Measurements from ENCODE around the gene DAO.

Gene DAO

DNA sequence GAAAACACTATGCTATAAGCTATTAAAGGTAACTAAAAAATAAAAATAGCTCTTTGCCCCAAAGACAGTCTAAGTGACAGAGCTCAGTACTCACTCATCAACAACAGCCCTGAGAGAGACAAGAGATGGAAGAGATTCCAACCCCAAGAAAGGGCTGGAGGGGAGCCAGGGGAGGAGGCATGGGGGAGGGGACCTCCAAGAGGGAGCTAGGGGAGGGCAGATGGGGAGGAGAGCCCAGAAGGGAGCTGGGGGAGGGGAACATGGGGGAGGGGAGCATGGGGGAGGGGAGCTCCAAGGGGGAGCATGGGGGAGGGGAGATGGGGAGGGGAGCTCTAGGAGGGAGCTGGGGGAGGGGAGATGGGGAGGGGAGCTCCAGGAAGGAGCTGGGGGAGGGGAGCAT lies 30.2 kb upstream of the DAO start:
- DNase-seq (ENCODE audit: low read depth, low spot score): peak; percentile 24
- in situ Hi-C loops (cut with HindIII; ENCODE audit: low sequenced_read_pairs): no loop called here
- TF ChIP-seq, protein P1, sequence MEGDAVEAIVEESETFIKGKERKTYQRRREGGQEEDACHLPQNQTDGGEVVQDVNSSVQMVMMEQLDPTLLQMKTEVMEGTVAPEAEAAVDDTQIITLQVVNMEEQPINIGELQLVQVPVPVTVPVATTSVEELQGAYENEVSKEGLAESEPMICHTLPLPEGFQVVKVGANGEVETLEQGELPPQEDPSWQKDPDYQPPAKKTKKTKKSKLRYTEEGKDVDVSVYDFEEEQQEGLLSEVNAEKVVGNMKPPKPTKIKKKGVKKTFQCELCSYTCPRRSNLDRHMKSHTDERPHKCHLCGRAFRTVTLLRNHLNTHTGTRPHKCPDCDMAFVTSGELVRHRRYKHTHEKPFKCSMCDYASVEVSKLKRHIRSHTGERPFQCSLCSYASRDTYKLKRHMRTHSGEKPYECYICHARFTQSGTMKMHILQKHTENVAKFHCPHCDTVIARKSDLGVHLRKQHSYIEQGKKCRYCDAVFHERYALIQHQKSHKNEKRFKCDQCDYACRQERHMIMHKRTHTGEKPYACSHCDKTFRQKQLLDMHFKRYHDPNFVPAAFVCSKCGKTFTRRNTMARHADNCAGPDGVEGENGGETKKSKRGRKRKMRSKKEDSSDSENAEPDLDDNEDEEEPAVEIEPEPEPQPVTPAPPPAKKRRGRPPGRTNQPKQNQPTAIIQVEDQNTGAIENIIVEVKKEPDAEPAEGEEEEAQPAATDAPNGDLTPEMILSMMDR (IDR thresholded peaks at IDR 0.05; ENCODE audit: low read depth, low read length): no peak
- H3K4me3 ChIP-seq (ENCODE audit: low read depth, low read length): no peak overlapping the region

DNA sequence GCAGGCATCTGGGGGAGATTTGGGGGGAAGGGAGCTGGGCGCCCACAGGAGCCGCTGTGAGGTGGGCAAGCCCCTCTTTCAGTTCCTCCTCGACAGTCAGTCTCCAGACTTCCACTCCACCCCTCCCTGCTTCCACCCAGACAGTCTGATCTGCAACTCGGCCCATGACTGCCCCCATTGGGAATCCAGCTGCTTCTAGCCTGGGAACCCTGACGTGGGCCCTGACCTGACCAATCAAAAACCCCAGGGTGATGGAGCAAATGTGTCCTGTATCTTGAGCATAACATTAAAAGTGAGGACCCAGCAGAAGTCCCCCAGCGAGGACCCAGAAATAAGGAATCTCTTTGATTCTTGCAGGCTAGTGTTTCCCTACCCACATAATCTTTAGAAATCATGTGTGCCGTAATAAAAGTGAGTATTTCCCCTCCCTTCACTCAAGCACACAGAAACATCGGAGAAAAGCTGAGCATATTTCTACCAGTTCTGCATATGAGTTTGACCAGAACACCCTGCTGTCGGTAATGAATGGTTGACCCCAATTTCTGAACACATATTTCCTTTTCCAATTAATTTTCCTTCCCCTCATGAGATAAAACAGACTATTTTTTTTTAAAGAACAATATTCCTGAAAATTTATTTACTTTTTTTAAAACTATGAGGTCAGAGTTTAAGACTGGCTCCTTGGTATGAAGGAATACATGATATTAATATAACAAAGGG lies 28.9 kb upstream of the DAO start:
- no peak overlapping the region for H3K4me3 ChIP-seq (ENCODE audit: low read depth, low read length)
- TF ChIP-seq, protein P1 (IDR thresholded peaks at IDR 0.05; ENCODE audit: low read depth, low read length): peak; percentile 16
- peak; percentile 81 for DNase-seq (ENCODE audit: low read depth, low spot score)
- in situ Hi-C loops (cut with HindIII; ENCODE audit: low sequenced_read_pairs): no loop called here

DNA sequence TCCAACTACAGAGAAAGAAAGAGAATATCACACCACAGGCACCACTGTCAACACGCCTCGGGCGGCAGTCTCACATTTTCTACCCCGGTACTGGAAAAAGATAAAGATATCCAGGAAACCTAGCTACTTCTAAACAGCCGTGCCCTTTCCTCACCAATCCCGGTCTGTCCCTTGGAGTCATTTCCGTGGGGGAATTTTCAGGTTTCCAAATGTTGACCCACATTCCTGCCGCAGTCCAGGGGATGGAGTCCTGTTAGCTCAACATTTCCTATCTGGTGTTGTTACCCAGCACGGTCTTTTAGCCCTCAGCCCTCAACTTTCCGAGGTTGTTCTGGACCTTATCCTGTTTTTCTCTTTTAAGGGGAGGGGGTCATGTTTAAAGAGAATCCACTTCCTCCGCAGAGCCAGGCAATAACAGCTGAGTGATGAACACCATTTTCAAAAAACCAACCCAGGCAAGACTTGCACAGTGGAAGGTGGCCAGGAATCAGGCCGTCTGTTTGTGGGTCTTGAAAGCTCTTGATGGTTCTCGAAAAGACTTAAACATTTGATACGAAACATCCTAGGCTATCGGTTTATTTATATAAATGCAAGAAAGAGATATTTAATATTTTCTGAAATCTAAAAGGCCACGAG lies 27.1 kb upstream of the DAO start:
- H3K4me3 ChIP-seq (ENCODE audit: low read depth, low read length): no peak overlapping the region
- TF ChIP-seq, protein P1 (IDR thresholded peaks at IDR 0.05; ENCODE audit: low read depth, low read length): no peak
- in situ Hi-C loops (cut with HindIII; ENCODE audit: low sequenced_read_pairs): no loop called here
- DNase-seq (ENCODE audit: low read depth, low spot score): no peak

DNA sequence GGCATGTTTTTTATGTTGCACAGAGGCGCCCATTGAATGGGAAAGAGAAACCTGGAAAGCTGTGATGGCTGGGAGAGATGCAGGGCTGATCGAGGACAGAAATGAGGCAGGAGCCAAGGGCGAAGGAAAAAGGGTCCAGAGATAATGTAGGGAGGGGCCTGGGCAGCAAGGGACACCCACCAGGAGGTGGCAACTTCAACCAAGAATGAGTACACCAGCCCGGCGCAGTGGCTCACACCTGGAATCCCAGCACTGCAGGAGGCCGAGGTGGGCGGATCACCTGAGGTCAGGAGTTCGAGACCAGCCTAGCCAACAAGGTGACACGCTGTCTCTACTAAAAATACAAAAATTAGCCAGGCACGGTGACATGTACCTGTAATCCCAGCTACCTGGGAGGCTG lies 26.5 kb upstream of the DAO start:
- TF ChIP-seq, protein P1 (IDR thresholded peaks at IDR 0.05; ENCODE audit: low read depth, low read length): no peak
- in situ Hi-C loops (cut with HindIII; ENCODE audit: low sequenced_read_pairs): no loop called here
- no peak overlapping the region for H3K4me3 ChIP-seq (ENCODE audit: low read depth, low read length)

DNA sequence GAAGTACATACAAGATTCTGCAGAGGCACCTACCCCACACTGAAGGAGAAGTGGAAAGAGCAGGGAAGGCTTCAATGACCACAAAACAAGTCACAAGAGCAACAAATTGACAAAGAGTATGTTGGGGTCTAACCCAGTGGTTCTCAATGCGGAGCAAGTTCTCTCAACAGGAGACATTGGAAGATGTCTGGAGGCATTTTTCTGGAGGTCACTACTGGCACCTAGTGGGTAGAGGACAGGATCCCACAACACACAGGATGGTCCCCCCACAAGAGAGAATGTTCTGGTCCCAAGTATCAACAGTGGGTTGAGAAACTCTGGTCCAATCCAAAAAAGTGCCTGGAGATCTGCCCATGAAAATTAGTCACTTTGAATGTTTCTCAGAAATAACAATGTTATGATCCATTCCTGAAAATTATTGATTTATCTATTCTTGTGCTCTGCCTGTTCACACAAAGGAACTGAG lies 25.9 kb upstream of the DAO start:
- DNase-seq (ENCODE audit: low read depth, low spot score): peak; percentile 92
- TF ChIP-seq, protein P1 (IDR thresholded peaks at IDR 0.05; ENCODE audit: low read depth, low read length): peak; percentile 47
- H3K4me3 ChIP-seq (ENCODE audit: low read depth, low read length): peak overlapping the region; percentile 1
- in situ Hi-C loops (cut with HindIII; ENCODE audit: low sequenced_read_pairs): no loop called here

More for the DNA sequence above, 26.5 kb upstream of the DAO start:
- DNase-seq (ENCODE audit: low read depth, low spot score): no peak

DNA sequence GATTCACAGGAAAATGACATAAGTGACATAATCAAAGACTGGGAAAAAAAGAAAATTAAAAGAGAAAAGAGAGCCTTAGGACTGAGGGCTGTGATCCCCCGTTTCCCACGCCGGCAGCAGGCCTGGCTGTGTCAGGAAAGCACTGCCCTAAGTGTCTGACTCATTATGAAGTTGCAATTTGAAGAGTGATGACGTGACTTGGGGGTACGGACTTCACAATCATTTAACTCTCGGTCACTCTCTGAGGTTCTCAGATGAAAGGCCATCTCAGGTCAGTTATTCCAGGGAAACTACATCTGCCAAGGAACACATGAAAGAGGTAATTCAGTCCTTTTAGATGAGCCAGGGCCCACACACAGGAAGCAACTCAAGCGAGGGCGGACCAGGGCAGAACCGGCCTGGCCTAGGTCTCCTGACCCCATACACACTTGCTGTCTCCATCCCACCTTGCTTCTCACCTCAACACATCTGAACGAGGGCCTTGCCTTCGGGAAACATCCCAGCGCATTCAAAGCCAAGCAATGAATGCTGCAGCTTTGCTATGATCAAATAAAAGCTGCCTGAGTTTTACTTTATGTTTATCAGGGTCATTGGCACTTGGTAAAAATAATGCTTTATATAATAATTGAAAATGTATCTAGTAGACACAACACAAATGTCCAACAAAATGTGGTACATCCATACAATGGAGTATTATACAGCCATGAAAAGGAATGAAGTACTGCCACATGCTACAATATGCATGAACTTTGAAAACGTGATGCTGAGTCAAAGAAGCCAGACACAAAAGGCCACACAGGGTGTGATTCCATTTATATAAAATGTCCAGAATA lies 25.2 kb upstream of the DAO start:
- TF ChIP-seq, protein P1 (IDR thresholded peaks at IDR 0.05; ENCODE audit: low read depth, low read length): no peak
- peak; percentile 98 for DNase-seq (ENCODE audit: low read depth, low spot score)
- in situ Hi-C loops (cut with HindIII; ENCODE audit: low sequenced_read_pairs): no loop called here
- H3K4me3 ChIP-seq (ENCODE audit: low read depth, low read length): no peak overlapping the region
